SH-SY5Y (cell line): Measurements from ENCODE around the gene PRPF18.

Experiments used
- GATA2 ChIP-seq: IDR thresholded peaks from 2 replicates; pipeline ENCODE4 v1.6.1; 2011; ENCODE audit warnings: mild to moderate bottlenecking, low read depth, low read length
- GATA3 ChIP-seq: IDR thresholded peaks from 2 replicates; pipeline ENCODE4 v1.6.1; 2011; ENCODE audit warnings: low read depth, mild to moderate bottlenecking, low read length, moderate library complexity

The PRPF18 gene, protein sequence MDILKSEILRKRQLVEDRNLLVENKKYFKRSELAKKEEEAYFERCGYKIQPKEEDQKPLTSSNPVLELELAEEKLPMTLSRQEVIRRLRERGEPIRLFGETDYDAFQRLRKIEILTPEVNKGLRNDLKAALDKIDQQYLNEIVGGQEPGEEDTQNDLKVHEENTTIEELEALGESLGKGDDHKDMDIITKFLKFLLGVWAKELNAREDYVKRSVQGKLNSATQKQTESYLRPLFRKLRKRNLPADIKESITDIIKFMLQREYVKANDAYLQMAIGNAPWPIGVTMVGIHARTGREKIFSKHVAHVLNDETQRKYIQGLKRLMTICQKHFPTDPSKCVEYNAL

DNA sequence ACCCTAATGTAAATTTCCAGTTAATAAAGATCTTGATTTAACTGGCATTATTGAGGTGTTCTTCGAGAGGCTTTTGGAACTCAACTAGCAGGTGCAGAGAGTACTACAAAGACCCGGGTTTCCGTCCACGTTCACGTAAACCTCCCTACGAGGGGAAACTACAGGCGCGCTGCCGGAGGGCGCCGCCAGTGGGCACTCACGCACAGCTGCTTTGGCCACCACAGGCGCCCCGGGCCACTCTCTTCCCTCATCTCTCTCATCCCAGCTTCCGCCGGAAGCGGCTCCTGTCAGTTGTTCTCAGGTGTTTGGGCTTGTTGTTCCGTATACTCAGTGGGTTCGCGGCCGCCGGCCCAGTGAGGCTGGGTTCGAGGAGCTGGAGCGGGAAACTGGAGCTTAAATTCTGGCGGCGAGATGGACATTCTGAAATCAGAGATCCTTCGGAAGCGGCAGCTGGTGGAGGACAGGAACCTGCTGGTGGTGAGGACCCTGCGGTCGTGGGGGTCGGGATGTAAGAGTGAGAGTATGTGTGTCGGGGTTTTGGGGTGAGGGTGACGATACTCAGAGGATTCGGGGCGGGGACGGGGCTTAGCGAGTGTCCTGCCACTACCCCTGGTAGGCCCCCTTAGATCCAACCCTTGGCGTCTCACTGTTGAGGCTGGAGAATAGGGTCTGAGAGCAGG lies at the start of gene PRPF18:
PRPF18 (plus strand) TSS at position 290 of the 680 bp plus-strand sequence; CDS start at position 412, 122 bp downstream.
- TF ChIP-seq GATA3 (no peak), GATA2 (no peak)

DNA sequence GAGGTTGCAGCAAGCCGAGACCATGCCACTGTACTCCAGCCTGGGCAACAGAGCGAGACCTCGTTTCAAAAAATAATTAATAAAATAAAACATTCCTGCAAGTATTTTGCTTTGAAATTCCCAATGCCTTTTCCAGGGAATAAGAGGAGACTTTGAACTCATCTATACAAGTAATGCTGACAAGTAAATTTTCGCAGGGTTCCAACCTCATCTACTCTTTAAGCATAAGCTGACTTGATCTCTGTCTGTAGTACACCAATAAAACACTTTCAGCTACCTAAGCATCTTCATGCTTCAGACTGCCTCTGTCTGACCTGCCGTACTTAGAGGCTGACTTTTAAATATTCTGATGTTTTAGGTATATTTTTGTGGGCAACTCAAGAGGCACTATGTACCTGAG lies 44.2 kb upstream of the PRPF18 start:
- no peak for TF ChIP-seq GATA2
- no peak for TF ChIP-seq GATA3

- TF ChIP-seq GATA2 (no peak), GATA3 (no peak)
These were observed 36.0 kb upstream of the PRPF18 start for GRCh38 chr10:13550802-13551201.

GRCh38 chr10:13555884-13556510 lies 30.8 kb upstream of the PRPF18 start:
- TF ChIP-seq GATA3 = no peak

- TF ChIP-seq GATA3 (no peak), GATA2 (no peak)
These were observed 27.6 kb upstream of the PRPF18 start for GRCh38 chr10:13559124-13559700.

GRCh38 chr10:13560597-13560996 lies 26.2 kb upstream of the PRPF18 start:
- TF ChIP-seq GATA3 (no peak), GATA2 (no peak)

GRCh38 chr10:13563481-13564445 lies 23.0 kb upstream of the PRPF18 start:
- TF ChIP-seq GATA2 (no peak), GATA3 (no peak)

DNA sequence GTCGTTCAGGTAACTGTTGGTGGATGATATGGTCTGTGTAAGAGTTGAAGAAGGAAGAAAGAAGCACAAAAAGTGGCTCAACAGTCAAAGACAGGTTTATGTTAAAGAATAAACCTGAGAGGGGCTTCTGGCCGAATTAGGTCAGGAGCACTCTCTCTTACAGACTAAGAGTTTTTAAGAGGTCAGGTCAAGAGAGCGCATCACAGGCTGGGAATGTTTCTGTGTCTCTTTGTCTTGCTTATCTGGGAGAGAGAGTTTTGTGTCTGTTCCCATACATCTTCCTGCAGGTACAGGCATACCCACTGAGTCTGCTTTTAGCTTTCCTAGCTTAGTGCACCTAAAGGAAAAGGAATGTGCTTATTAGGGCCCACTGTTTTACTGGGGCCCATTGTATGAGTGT lies 22.2 kb upstream of the PRPF18 start:
- TF ChIP-seq GATA3 = no peak
- no peak for TF ChIP-seq GATA2

DNA sequence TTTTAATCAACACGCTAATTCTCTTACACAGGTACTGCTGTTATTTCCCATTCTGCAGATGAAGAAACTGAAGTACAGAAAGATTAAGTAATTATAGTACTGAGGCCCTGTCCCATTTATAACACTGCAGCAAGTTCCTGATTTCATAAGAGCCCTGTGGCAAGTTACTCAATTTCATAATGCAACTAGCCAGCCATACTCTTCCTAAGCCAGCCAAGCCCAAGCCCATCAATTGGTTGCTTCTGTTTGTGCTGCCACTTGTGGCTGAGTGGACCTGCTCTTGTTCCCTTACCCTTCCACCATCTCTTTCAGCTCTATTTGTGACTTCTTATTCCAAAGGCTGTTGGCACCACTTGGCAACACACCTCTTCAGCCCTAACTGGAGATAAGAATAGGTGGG lies 19.7 kb upstream of the PRPF18 start:
- TF ChIP-seq GATA2 = no peak
- TF ChIP-seq GATA3 = no peak

- no peak for TF ChIP-seq GATA3
- no peak for TF ChIP-seq GATA2
These were observed 15.2 kb upstream of the PRPF18 start for GRCh38 chr10:13571541-13571940.

DNA sequence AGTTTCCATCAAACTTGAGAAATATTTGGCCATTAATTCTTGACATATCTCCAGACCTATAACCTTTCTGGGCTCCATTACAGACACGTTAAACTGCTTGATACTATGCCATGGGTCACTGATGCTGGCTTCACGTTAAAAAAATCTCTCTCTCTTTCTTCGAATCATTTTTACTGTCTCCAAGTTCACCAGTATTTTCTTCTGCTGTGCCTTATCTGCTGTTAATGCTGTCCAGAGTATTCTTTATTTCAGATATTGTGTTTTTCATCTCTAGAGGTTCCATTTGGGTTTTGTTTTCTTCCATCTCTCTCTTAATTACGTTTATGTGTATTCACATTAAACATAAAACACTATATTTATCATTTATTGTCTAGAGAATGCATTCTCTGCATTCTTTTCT lies 12.8 kb upstream of the PRPF18 start:
- TF ChIP-seq GATA2 (no peak), GATA3 (no peak)

DNA sequence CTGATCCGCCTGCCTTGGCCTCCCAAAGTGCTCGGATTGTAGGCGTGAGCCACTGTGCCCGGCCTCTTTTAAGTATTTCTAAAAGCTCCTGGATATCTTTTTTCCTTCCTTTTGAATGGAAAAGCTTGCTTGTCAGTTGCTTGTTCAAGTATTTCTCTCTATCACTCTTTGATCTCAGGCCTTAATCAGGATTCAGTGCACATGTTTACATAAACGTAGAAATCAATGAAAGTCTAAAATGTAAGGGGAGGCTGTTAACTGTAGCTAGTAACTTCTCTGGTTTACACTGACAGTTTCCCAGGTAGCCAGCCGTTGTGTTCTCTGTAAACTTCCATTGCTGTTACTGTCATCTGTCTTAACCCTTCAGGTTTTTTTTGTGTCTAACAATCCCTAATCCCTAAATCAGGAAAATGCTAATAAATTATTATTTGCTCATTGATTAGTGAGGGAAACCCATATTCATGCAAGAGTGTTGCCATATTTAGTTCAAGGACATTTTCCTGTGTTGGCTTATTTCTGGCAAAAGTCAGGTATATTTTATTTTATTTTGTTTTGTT lies 1.5 kb upstream of the PRPF18 start:
- TF ChIP-seq GATA3 = no peak
- TF ChIP-seq GATA2 = no peak

- TF ChIP-seq GATA2 (no peak), GATA3 (no peak)
These were observed 822 bp upstream of the PRPF18 start for GRCh38 chr10:13585943-13586342.
